NCI-H446 treated with DMSO at 0.1 percent for 48 hours (cell line): ENCODE measurements around the gene MYH9.
"Not testable (repeated sequence)": the region's sequence is repeated elsewhere in the genome, so short reads cannot be mapped to it uniquely, and the experiment has no call there.

Experiments
- DNase-seq: peaks from one replicate; lab custom pipeline; 2025; lab: John Stamatoyannopoulos, UW

Gene MYH9

GRCh38 chr22:36267058-36267457 is 120.7 kb downstream of the MYH9 start:
- no peak for DNase-seq

- not testable (repeated sequence) for DNase-seq
Observed at GRCh38 chr22:36263886-36264664, 123.7 kb downstream of the MYH9 start.

- DNase-seq = not testable (repeated sequence)
Observed at GRCh38 chr22:36263216-36263673, 124.5 kb downstream of the MYH9 start.

GRCh38 chr22:36262307-36262706 is 125.5 kb downstream of the MYH9 start:
- not testable (repeated sequence) for DNase-seq

- DNase-seq = not testable (repeated sequence)
Observed at GRCh38 chr22:36261675-36262074, 126.1 kb downstream of the MYH9 start.

- DNase-seq = no peak
Observed at GRCh38 chr22:36259615-36260300, 128.0 kb downstream of the MYH9 start.

GRCh38 chr22:36258701-36259614 is 128.8 kb downstream of the MYH9 start:
- no peak for DNase-seq

- DNase-seq = no peak
Observed at GRCh38 chr22:36257948-36258670, 129.7 kb downstream of the MYH9 start.

- no peak for DNase-seq
Observed at GRCh38 chr22:36257308-36257707, 130.5 kb downstream of the MYH9 start.

GRCh38 chr22:36256478-36256877 is 131.3 kb downstream of the MYH9 start:
- no peak for DNase-seq

GRCh38 chr22:36255572-36255971 is 132.2 kb downstream of the MYH9 start:
- DNase-seq = not testable (repeated sequence)

GRCh38 chr22:36253523-36254490 is 134.0 kb downstream of the MYH9 start:
- DNase-seq = no peak

- DNase-seq = no peak
Observed at GRCh38 chr22:36252754-36253522, 134.8 kb downstream of the MYH9 start, which contains the start of gene APOL1. Gene APOL1, plus strand, starts transcription at chr22:36253133. Its CDS starts 1,823 bp downstream, at chr22:36254956.

- DNase-seq = not testable (repeated sequence)
Observed at GRCh38 chr22:36251979-36252608, 135.7 kb downstream of the MYH9 start.

GRCh38 chr22:36250292-36250960 is 137.3 kb downstream of the MYH9 start:
- DNase-seq = not testable (repeated sequence)

- DNase-seq = no peak
Observed at GRCh38 chr22:36249160-36249559, 138.6 kb downstream of the MYH9 start.

- DNase-seq = no peak
Observed at GRCh38 chr22:36247955-36248354, 139.8 kb downstream of the MYH9 start.

- DNase-seq = no peak
Observed at GRCh38 chr22:36246718-36247117, 141.0 kb downstream of the MYH9 start.
